CD14-positive monocyte (primary cell): ENCODE results near the gene SEMA3D. TPM values are rescaled to one million over a fixed set of nuclear protein-coding genes. Genes with fewer than 3 reads are reported as not detected.
A peak's percentile ranks its signal among the peaks of the same experiment; 100 is the strongest.

Source experiments
- DNase-seq, 3 donors: peaks; one replicate each; pipeline ENCODE4 v3.0.0-alpha.2; 2011 to 2022
- H2AFZ ChIP-seq: 2 replicates; pipeline ENCODE4 v1.6.0; 2012; ENCODE audit warnings: mild to moderate bottlenecking, low read depth, low read length, inconsistent platforms; ENCODE audit not compliant: insufficient read depth, poor library complexity, severe bottlenecking
- H3K27ac ChIP-seq, 2 donors: 1 replicate in 1 of 2; 2 replicates in 1 of 2; pipeline ENCODE4 v1.5.1; 2012 to 2013; ENCODE audit warnings: low read length in 2 of 2, control low read depth in 1 of 2, inconsistent platforms in 1 of 2, low read depth in 1 of 2, mild to moderate bottlenecking in 1 of 2
- H3K27me3 ChIP-seq, 2 donors: one replicate each; pipeline versions ENCODE4 v1.6.0 to v1.6.1; 2011 to 2013; ENCODE audit warnings: low read length in 2 of 2; ENCODE audit not compliant: control insufficient read depth in 2 of 2, insufficient read depth in 2 of 2
- H3K36me3 ChIP-seq, 2 donors: replicated peaks in 1 of 2; 1 replicate in 1 of 2; 2 replicates in 1 of 2; pipeline versions ENCODE4 v1.5.1 to v1.6.1; 2012 to 2013; ENCODE audit warnings: low read length in 2 of 2, control low read depth in 1 of 2, inconsistent platforms in 1 of 2, mild to moderate bottlenecking in 1 of 2; ENCODE audit not compliant: insufficient read depth in 2 of 2, control insufficient read depth in 1 of 2
- H3K4me1 ChIP-seq, 2 donors: 1 replicate in 1 of 2; 2 replicates in 1 of 2; pipeline versions ENCODE4 v1.5.1 to v1.6.1; 2012 to 2013; ENCODE audit warnings: low read length in 2 of 2, control low read depth in 1 of 2, inconsistent platforms in 1 of 2, mild to moderate bottlenecking in 1 of 2, moderate library complexity in 1 of 2; ENCODE audit not compliant: insufficient read depth in 2 of 2, control insufficient read depth in 1 of 2
- H3K4me2 ChIP-seq: replicated peaks from 2 replicates; pipeline ENCODE3; 2012; ENCODE audit warnings: low read length, moderate library complexity, mild to moderate bottlenecking; ENCODE audit not compliant: poor library complexity, severe bottlenecking; ENCODE audit errors: extremely low read depth
- H3K4me3 ChIP-seq, 3 experiments: fragments of 200-600 bp in 1 of 3; sonication (generic) in 1 of 3; replicated peaks in 1 of 3; 1 replicate in 2 of 3; 2 replicates in 1 of 3; pipeline ENCODE4 v1.5.1; 2011 to 2013; ENCODE audit warnings: low read length in 3 of 3, mild to moderate bottlenecking in 3 of 3, control low read depth in 2 of 3, low read depth in 2 of 3, inconsistent platforms in 1 of 3, moderate library complexity in 1 of 3
- H3K79me2 ChIP-seq: 2 replicates; pipeline ENCODE4 v1.6.0; 2012; ENCODE audit warnings: mild to moderate bottlenecking, control low read depth, inconsistent platforms, low read length, moderate library complexity; ENCODE audit not compliant: insufficient read depth
- H3K9ac ChIP-seq: 2 replicates; pipeline ENCODE4 v1.6.0; 2017; ENCODE audit warnings: low read length, mild to moderate bottlenecking; ENCODE audit not compliant: insufficient read depth, poor library complexity, severe bottlenecking
- H3K9me3 ChIP-seq, 2 donors: replicated peaks in 1 of 2; 1 replicate in 1 of 2; 2 replicates in 1 of 2; pipeline versions ENCODE4 v1.5.1 to v1.6.1; 2012 to 2013; ENCODE audit warnings: low read length in 2 of 2, control low read depth in 1 of 2; ENCODE audit not compliant: control insufficient read depth in 1 of 2, insufficient read depth in 1 of 2
- H4K20me1 ChIP-seq: 2 replicates; pipeline ENCODE4 v1.6.0; 2012; ENCODE audit warnings: mild to moderate bottlenecking, low read length, control low read depth, moderate library complexity; ENCODE audit not compliant: insufficient read depth
- H3K27ac Mint-ChIP-seq, 7 donors: one replicate each; pipeline ENCODE4 v1.8.0; 2020; ENCODE audit warnings: mild to moderate bottlenecking in 7 of 7, mixed read lengths in 7 of 7, moderate library complexity in 6 of 7, inconsistent platforms in 2 of 7
- H3K27me3 Mint-ChIP-seq, 3 donors: one replicate each; pipeline ENCODE4 v1.8.0; 2021 to 2022; ENCODE audit warnings: low read depth in 3 of 3, mild to moderate bottlenecking in 3 of 3, mixed read lengths in 3 of 3, moderate library complexity in 3 of 3, inconsistent platforms in 1 of 3
- H3K36me3 Mint-ChIP-seq, 2 donors: one replicate each; pipeline ENCODE4 v1.8.0; 2020; ENCODE audit warnings: mixed read lengths in 2 of 2, inconsistent platforms in 1 of 2, mild to moderate bottlenecking in 1 of 2
- H3K4me1 Mint-ChIP-seq: one replicate; pipeline ENCODE4 v1.8.0; 2020; ENCODE audit warnings: mild to moderate bottlenecking, mixed read lengths
- H3K4me3 Mint-ChIP-seq, 2 donors: one replicate each; pipeline ENCODE4 v1.8.0; 2020; ENCODE audit warnings: mild to moderate bottlenecking in 2 of 2, mixed read lengths in 2 of 2, moderate library complexity in 1 of 2
- H3K9me3 Mint-ChIP-seq, 7 donors: one replicate each; pipeline ENCODE4 v1.8.0; 2020 to 2022; ENCODE audit warnings: mixed read lengths in 7 of 7, mild to moderate bottlenecking in 6 of 7, moderate library complexity in 6 of 7, inconsistent platforms in 2 of 7
- CTCF ChIP-seq: fragments of 200-600 bp; IDR thresholded peaks from one replicate; pipeline ENCODE4 v1.8.0; 2022; ENCODE audit warnings: antibody characterized with exemption, mild to moderate bottlenecking
- WGBS: methylation state at CpG from one replicate; pipeline ENCODE4 v1.1.5; 2013; ENCODE audit warnings: missing lambda C conversion rate; ENCODE audit not compliant: insufficient coverage; 5-methylcytosine and 5-hydroxymethylcytosine counted together
- intact Hi-C, 2 donors: fragments of 100-400 bp; cut with micrococcal nuclease; formaldehyde crosslinking; loops; one replicate each; pipeline versions ENCODE4 v1.15.0 to v1.15.1; 2023
- polyA plus RNA-seq, 3 donors: library from polyadenylated mRNA; depleted of rRNA in 1 of 3; unstranded in 2 of 3; stranded (reverse) in 1 of 3; fragments of 300-500 nt in 2 of 3; fragments of >200 nt in 1 of 3; fragmentation: Illumina TruSeq in 2 of 3; gene quantifications; 1 replicate in 2 of 3; 2 replicates in 1 of 3; pipeline ENCODE4 v1.2.3, GENCODE V29; 2012 to 2021

Gene SEMA3D
- polyA plus RNA-seq, 3 donors = not detected

- Mint-ChIP-seq H3K4me1 (peaks cover 14% of the 10 kb centered on the region), H3K4me3 (no peak overlapping the region)
These were observed 82.9 kb downstream of the SEMA3D start for GRCh38 chr7:85103962-85104361.

GRCh38 chr7:85103357-85103756, 83.5 kb downstream of the SEMA3D start:
- H3K9me3 Mint-ChIP-seq = peaks cover 0 to 2% (median 0%) of the 10 kb centered on the region in 7 donors
- intact Hi-C loops = no loop called here
- no peaks in the 10 kb centered on the region for H4K20me1 ChIP-seq

More at GRCh38 chr7:85103962-85104361, 82.9 kb downstream of the SEMA3D start:
- H3K27me3 ChIP-seq = no peaks in the 10 kb centered on the region
- no peak overlapping the region for H3K27ac Mint-ChIP-seq
- no peaks in the 10 kb centered on the region for H3K36me3 Mint-ChIP-seq
- H3K36me3 ChIP-seq = no peaks in the 10 kb centered on the region
- peaks cover 0 to 6% of the 10 kb centered on the region in 2 donors for H3K4me1 ChIP-seq
- H3K9me3 Mint-ChIP-seq = peaks cover 0 to 2% (median 0%) of the 10 kb centered on the region in 7 donors
- no peak overlapping the region for H3K27ac ChIP-seq
- H3K79me2 ChIP-seq = no peaks in the 10 kb centered on the region
- no peak overlapping the region for H2AFZ ChIP-seq
- TF ChIP-seq CTCF = no peak
- no peaks in the 10 kb centered on the region for H4K20me1 ChIP-seq
- peaks cover 0 to 2% (median 2%) of the 10 kb centered on the region in 3 donors for H3K27me3 Mint-ChIP-seq
- DNase-seq = peak in 1 of 3 donors; percentile 10
- H3K9ac ChIP-seq = no peak overlapping the region
- H3K4me3 ChIP-seq = no peak overlapping the region
- intact Hi-C loops = no loop called here
- peak overlapping the region; percentile 25 for H3K4me2 ChIP-seq
- no peaks in the 10 kb centered on the region for H3K9me3 ChIP-seq

More at GRCh38 chr7:85103357-85103756, 83.5 kb downstream of the SEMA3D start:
- Histone ChIP-seq H3K36me3 (no peaks in the 10 kb centered on the region), H3K9me3 (no peaks in the 10 kb centered on the region), H3K27ac (no peak overlapping the region), H3K4me3 (no peak overlapping the region), H3K4me2 (no peak overlapping the region), H3K9ac (no peak overlapping the region), H3K79me2 (no peaks in the 10 kb centered on the region), H2AFZ (no peak overlapping the region), H3K4me1 (peaks cover 0 to 6% of the 10 kb centered on the region in 2 donors), H3K27me3 (no peaks in the 10 kb centered on the region)
- Mint-ChIP-seq H3K4me3 (no peak overlapping the region), H3K27me3 (peaks cover 0 to 2% (median 2%) of the 10 kb centered on the region in 3 donors), H3K36me3 (no peaks in the 10 kb centered on the region), H3K4me1 (peaks cover 14% of the 10 kb centered on the region), H3K27ac (no peak overlapping the region)
- TF ChIP-seq CTCF = no peak
- DNase-seq = no peak
- WGBS = 89% methylated on average over 2 of the region's 3 CpGs
